ENCODE measurements around the gene ABI3BP.

ABI3BP gene

DNA sequence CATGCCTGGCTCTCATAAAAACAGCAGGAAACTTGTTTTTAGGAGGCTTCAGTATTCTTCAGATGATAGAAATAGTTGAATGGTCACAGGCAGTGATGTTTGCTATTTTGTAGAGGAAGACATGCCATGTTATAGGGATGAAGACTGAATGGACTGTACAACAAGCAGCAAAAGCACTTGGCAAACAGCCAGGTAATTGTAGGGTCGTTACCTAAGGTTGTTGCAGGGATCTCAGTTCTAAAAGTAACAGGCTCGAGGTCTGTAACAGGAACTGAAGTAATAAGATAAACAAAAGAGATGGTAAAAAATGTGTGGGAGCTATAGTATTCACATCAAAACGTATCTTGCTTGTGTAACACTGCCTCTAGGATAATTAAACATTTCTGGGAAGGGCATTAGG is 167.6 kb downstream of the ABI3BP start:
- DNase-seq, result no peak

- DNase-seq, result no peak
These were observed 177.6 kb downstream of the ABI3BP start for GRCh38 chr3:100815583-100815982.

DNA sequence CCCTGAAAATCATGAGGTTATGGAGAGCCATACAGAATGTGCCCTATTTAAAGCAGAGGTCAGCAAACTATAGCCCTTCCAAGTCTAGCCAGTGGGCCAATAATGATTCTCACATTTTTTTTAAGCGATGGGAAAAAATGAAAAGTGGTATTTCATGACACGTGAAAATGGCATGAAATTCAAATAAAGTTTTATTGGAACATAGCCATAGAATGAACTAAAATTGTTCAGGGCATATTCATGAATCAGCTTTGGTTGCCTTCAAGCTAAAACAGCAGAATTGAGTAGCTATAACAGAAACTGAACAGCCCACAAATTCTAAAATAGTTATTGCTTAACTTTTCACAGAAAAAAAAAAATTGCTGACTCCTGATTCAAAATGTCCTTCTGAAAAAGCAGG is 179.4 kb downstream of the ABI3BP start:
- DNase-seq, result no peak

GRCh38 chr3:100811779-100812507 is 181.3 kb downstream of the ABI3BP start:
- DNase-seq, result no peak

DNA sequence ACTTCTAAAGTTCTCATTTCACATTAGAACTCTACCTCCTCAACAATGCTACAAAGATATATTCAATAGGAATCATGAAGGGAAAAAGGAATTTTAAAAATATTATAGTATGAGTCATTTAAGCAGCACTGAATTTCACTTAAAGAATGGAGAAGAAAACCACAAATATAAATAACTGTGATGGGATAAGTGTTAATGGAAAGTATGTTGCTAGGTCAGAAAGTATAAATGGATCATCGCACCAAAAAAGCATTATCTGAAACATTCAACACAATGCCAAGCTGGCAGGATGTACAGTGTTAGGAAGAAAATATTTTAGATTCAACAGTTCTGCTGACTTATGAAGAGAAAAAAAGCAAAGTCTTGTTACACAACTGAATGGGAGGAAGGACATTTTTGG is 182.6 kb downstream of the ABI3BP start:
- DNase-seq, result no peak

- no peak for DNase-seq
These were observed 188.6 kb downstream of the ABI3BP start for GRCh38 chr3:100804631-100805030.

DNA sequence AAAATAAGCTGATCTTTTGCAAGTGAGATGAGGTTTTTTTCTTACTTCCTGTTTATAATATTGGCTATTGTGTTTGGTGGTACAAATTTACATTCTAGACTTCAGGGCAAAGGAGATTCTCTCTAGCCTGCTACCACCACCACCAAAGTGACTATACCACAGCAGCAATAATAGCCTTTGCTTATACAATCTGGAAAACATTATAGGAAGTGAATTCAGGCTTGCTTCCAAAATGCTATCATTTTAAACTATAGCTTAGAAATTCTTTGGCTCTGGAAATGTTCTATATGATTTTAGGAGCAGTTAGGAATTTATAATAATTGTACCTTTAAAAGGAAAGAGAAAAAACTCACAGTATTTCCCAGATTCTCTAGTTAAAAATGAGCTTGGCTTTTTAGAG is 189.5 kb downstream of the ABI3BP start:
- no peak for DNase-seq

GRCh38 chr3:100802126-100802525 is 191.1 kb downstream of the ABI3BP start:
- no peak for DNase-seq

DNA sequence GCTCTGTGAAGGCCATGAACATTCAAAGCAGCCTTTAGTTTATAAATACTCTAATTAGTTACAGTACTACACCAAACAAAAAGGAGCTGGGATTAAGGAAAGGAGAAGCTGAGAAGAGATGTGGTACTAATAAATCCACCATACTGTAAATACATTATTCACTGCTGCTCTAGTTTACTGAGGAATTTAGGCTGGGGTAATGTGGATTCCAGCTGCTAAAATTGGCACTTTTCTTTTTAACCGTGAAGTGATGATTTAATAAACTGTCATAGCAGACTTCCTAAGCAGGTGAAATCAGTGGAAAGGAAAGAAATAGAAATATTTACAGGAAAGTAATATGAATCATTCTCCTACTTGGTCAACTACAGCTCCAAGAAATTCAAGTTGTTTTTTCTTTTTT is 195.2 kb downstream of the ABI3BP start:
- no peak for DNase-seq

DNA sequence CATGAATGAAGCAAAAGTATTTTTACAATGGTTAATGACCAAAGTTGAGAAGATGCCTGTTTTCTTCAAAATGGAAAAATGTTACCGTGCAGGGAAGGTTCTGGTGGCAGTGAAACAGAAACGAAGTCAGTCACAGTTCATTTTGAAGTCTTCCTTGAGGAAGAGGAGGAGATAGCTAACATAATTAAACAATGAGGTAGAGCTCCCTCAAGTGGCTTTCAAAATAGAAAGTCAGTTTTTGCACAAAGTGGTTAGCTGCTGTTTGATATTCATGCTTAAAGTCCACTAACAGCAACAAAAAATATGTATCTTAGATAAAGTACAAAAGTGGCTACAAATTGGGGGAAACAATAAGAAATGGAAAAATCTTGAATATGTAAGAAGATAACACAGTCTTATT is 196.7 kb downstream of the ABI3BP start:
- DNase-seq, result no peak

DNA sequence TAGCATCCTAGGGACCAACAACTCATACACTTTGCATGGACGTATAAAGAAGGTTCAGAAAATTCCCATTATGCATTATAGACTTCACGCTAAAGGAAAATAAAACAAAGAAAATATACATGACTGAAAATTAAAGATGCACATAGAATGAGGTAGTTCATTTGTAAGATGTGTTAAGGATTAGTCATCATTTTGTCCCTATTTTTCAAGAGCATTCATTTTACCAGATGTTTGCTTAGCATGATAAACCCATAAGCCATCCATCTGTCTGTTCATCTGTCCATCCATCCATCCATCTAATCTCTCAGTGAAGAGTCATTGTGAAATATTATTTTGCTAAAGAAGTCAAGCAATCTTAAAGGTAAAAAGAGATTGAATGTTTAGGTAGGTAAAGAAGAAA is 203.6 kb downstream of the ABI3BP start:
- DNase-seq, result no peak

- no peak for DNase-seq
These were observed 209.6 kb downstream of the ABI3BP start for GRCh38 chr3:100783619-100784018.

DNA sequence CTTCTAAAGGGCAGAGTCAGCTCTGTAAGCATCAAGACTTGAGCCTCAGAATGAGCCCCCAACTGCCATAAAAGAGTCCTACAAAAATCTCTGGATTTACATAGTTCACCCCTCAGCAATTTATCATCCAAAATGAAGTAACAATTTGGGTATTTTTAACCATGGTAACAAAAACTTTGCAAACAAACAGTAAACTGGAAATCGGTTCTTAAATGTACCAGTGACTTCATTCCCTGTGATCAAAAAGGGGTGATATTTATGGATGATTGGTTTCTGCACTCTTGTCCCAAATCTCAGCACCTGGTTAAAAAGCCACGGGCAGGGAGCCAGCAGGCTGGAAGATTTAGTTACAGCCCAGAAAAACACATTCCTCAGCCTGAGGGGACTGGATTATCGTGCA is 210.3 kb downstream of the ABI3BP start:
- DNase-seq, result no peak

GRCh38 chr3:100782348-100782747 is 210.9 kb downstream of the ABI3BP start:
- no peak for DNase-seq

DNA sequence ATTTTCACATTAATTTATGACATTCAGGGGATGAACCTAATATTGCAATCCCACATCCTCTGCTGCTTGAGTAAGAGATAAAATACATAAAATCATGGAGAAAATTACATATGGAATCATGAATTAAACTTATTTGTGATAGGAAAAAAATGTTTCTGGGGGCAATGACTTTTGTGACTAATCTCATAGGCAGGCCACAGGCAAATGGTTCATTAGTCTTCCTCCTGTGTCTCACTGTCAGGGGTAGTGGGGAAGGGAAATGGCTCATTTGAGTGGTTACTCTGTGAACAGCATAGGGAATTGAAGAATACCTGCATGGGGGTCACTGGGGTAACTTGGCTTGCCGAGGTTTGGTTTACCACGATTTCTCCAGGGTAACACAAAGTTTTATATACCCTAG is 211.9 kb downstream of the ABI3BP start:
- DNase-seq, result no peak

DNA sequence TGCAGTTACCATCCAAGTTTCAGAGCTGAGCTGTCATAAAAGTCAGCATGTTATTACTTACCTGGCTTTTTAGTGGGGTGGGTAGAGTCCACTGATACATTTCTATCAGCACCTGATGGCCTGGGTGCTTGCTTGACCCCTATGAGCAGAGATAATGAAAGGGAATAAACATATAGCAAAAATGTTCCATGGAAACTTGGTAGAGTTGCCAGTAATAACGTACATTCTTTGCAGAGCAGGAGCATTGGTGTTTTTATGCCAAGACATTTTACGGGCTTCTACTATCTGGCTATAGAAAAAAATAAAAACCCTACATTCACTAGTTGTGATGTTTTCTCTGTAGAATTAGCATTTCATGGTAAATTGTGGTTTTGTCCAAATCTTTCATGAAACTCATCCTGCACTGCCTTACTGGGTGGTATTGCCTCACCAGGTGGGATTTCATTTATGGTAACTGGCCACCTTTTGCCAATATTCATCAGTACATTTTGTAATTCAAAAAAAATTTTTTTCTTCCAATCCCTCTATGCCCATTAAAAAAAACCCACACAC is 213.1 kb downstream of the ABI3BP start:
- DNase-seq, result no peak

GRCh38 chr3:100779480-100779879 is 213.7 kb downstream of the ABI3BP start:
- DNase-seq, result no peak

DNA sequence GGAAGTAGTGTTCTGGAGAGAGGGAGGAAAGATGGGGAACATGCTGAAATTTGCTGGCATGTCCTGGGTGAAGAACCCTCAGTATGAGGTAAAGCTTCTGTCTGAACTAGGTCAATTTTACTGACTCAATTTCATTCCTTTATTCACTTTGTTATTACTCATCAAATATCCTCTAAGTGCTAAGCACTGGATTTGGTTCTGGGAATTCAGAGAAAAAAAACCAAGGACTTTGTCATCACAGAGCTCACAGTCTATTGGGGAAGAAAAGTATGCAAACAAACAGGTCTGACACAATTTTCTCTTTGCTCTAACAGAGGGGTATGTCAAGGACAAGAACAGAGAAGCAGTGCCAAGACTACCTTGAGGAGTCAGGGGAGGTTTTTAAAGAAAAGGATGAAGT is 215.9 kb downstream of the ABI3BP start:
- no peak for DNase-seq

- DNase-seq, result no peak
These were observed 216.5 kb downstream of the ABI3BP start for GRCh38 chr3:100776746-100777145.

GRCh38 chr3:100776097-100776729 is 217.0 kb downstream of the ABI3BP start:
- no peak for DNase-seq

DNA sequence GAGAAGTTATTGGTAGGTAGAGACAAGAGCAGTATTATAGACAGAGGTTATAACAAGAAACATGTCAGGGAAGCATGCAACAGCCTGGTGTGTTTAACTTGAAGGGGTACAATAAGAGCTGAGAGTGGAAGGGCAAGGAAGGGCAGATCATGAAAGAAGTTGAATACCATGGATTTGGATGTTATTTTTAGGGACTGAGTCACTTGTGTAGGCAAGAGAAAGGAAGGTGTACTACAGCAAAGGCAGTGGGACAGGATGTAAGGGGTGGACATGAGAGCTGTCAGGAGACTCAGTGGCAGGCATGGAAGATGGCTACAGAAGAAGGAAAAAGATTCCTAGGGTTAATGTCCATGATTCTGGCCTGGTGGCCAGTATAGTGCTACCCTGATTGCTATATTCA is 217.6 kb downstream of the ABI3BP start:
- DNase-seq, result no peak

DNA sequence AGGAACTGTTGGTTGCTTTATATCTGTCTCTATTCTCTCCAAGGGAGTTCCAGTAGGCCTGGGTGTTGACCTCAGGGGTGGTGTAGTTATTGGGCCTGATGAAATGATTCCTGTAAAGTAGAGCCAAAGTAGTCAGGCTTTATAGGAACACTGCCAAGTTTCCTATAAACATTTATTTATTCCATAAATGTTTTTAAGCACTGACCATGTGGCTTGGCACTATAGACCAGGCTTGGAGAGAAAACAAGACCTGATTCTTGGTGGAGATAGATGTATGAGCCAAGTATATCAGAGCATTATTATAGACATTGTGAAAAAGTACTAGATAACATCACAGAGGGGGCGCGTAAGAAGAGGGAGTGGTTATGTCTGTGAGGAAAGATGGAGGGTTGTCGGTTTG is 218.0 kb downstream of the ABI3BP start:
- no peak for DNase-seq

DNA sequence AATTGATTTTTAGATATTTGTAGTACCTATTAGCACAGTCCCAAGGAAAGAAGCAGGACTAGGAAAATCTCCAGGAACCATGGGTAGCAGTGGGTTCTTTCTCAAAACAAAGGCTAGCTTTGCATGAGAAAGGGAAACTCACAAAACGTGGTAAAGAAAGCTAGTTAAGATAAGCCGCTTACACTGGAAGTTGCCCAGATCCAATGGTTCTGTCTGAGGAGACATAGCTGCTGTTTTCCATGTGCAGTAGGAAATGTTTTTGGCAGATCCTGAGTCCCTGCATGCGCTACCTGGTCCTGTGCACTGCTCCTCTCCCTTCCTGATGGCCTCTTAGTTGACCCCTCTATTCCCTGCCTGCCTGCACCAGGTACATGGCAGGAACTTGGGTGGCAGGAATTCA is 223.5 kb downstream of the ABI3BP start:
- DNase-seq, result no peak

- DNase-seq, result no peak
These were observed 227.2 kb downstream of the ABI3BP start for GRCh38 chr3:100766069-100766468.
